Astrocyte (in vitro differentiated cells and primary cell): ENCODE data around the gene KPNA1.

Experiments
- CTCF ChIP-seq: IDR thresholded peaks from 2 replicates; pipeline ENCODE4 v1.5.1; 2011; ENCODE audit warnings: low read depth, mild to moderate bottlenecking, inconsistent platforms, low read length, moderate library complexity; ENCODE audit not compliant: insufficient read depth
- EZH2 ChIP-seq: IDR thresholded peaks from 2 replicates; pipeline ENCODE4 v1.6.1; 2012; ENCODE audit warnings: mild to moderate bottlenecking, low read length, inconsistent platforms; ENCODE audit not compliant: insufficient read depth

- TF ChIP-seq CTCF (no peak), EZH2 (no peak)
Measured at GRCh38 chr3:122374034-122374433, 140.7 kb downstream of the KPNA1 start.
